HepG2 (cell line): ENCODE measurements around the gene BDKRB1. TPM values are rescaled to one million over a fixed set of nuclear protein-coding genes. Genes with fewer than 3 reads are reported as not detected.
A peak's percentile ranks its signal among the peaks of the same experiment; 100 is the strongest.

Experiments
- ATAC-seq: fragments of 200-7000 bp; cut with Tn5 transposase; 3 replicates; pipeline ENCODE4 v1.9.1; 2020; ENCODE audit warnings: mild to moderate bottlenecking, moderate library complexity
- BruUV-seq: library from RNA; stranded (reverse); fragments of 400-500 nt; replicated peaks from 2 replicates; lab custom pipeline; 2021; lab: Mats Ljungman, UMichigan
- CTCF ChIA-PET: fragments of 300-600 bp; formaldehyde crosslinking; extraction: SDS; loops from one replicate; lab custom pipeline; 2021; ENCODE audit warnings: low total read pairs, inconsistent platforms, low intra/inter-chr PET ratio; lab: Yijun Ruan, JAX
- POLR2A ChIA-PET: fragments of 350-600 bp; sonication (Branson Sonifier 250); formaldehyde crosslinking; loops from one replicate; lab custom pipeline; 2020; ENCODE audit warnings: antibody characterized with exemption, inconsistent platforms; lab: Yijun Ruan, JAX
- DNase-seq: peaks from one replicate; pipeline ENCODE4 v3.0.0-alpha.2; 2015; ENCODE audit warnings: low spot score
- FAIRE-seq: peaks from 3 replicates; lab custom pipeline; 2011; peaks lifted over from hg19 to GRCh38; lab: Jason Lieb, UNC
- H2AFZ ChIP-seq: one replicate; pipeline ENCODE4 v1.6.1; 2011; ENCODE audit warnings: low read length, inconsistent platforms
- H3K27ac ChIP-seq: fragments of 300-600 bp; 3 replicates; pipeline ENCODE4 v1.8.0; 2011; ENCODE audit warnings: mixed run types, mild to moderate bottlenecking, mixed read lengths, low read length, inconsistent platforms; ENCODE audit not compliant: insufficient read depth; ENCODE audit errors: extremely low read length
- H3K27me3 ChIP-seq, 2 experiments: fragments of 200-600 bp in 1 of 2; 2 replicates in 1 of 2; 3 replicates in 1 of 2; pipeline versions ENCODE4 v1.6.0 to v1.8.0; 2011; ENCODE audit warnings: low read length in 2 of 2, mild to moderate bottlenecking in 2 of 2, moderate library complexity in 2 of 2, inconsistent platforms in 1 of 2; ENCODE audit not compliant: insufficient read depth in 2 of 2, control insufficient read depth in 1 of 2
- H3K36me3 ChIP-seq, 2 experiments: fragments of 200-600 bp in 1 of 2; replicated peaks in 1 of 2; 2 replicates in 1 of 2; 3 replicates in 1 of 2; pipeline versions ENCODE4 v1.5.1 to v1.8.0; 2011; ENCODE audit warnings: low read length in 2 of 2, inconsistent platforms in 1 of 2; ENCODE audit not compliant: insufficient read depth in 2 of 2, control insufficient read depth in 1 of 2
- H3K4me1 ChIP-seq: 2 replicates; pipeline ENCODE4 v1.5.1; 2012; ENCODE audit warnings: low read length, inconsistent platforms; ENCODE audit not compliant: insufficient read depth
- H3K4me2 ChIP-seq: 2 replicates; pipeline ENCODE4 v1.6.0; 2011; ENCODE audit warnings: low read depth, low read length, inconsistent platforms
- H3K4me3 ChIP-seq, 3 experiments: fragments of 200-600 bp in 1 of 3; sonication (generic), shearing (Covaris generic) in 1 of 3; replicated peaks in 1 of 3; 2 replicates each; pipeline ENCODE4 v1.5.1; 2011 to 2016; ENCODE audit warnings: low read length in 3 of 3, inconsistent platforms in 2 of 3, low read depth in 2 of 3, mild to moderate bottlenecking in 2 of 3, control low read depth in 1 of 3, mixed read lengths in 1 of 3; ENCODE audit not compliant: insufficient read depth in 1 of 3
- H3K79me2 ChIP-seq: one replicate; pipeline ENCODE4 v1.6.1; 2011; ENCODE audit warnings: low read length, inconsistent platforms; ENCODE audit not compliant: insufficient read depth
- H3K9ac ChIP-seq: 2 replicates; pipeline ENCODE4 v1.6.0; 2011; ENCODE audit warnings: mild to moderate bottlenecking, low read depth, low read length, inconsistent platforms; ENCODE audit not compliant: insufficient read depth
- H3K9me3 ChIP-seq: 2 replicates; pipeline ENCODE4 v1.5.1; 2012; ENCODE audit warnings: mild to moderate bottlenecking, low read length
- H4K20me1 ChIP-seq: 2 replicates; pipeline ENCODE4 v1.6.0; 2011; ENCODE audit warnings: inconsistent platforms, mild to moderate bottlenecking, low read length, moderate library complexity; ENCODE audit not compliant: insufficient read depth
- CREB3 ChIP-seq: sonication (generic); formaldehyde crosslinking; IDR thresholded peaks from 2 replicates; pipeline ENCODE4 v1.5.0; 2020; ENCODE audit warnings: missing genetic modification reagents
- ELF3 ChIP-seq: IDR thresholded peaks from 2 replicates; pipeline ENCODE4 v1.6.1; 2016; ENCODE audit warnings: missing genetic modification reagents, missing compliant biosample characterization
- GTF2F1 ChIP-seq: fragments of 150-350 bp; IDR thresholded peaks from 2 replicates; pipeline ENCODE4 v1.6.1; 2014; ENCODE audit warnings: low read length
- KDM2A ChIP-seq: sonication (generic); formaldehyde crosslinking; IDR thresholded peaks from 2 replicates; pipeline ENCODE4 v1.4.0; 2020; ENCODE audit warnings: low read depth, missing genetic modification reagents, borderline replicate concordance
- RFX3 ChIP-seq: IDR thresholded peaks from 2 replicates; pipeline ENCODE4 v1.6.1; 2016; ENCODE audit warnings: missing biosample characterization, missing genetic modification reagents
- RFX5 ChIP-seq: IDR thresholded peaks from 2 replicates; pipeline ENCODE4 v1.6.1; 2011; ENCODE audit warnings: low read depth, low read length, improper control_type of control experiment
- RXRB ChIP-seq: IDR thresholded peaks from 2 replicates; pipeline ENCODE4 v1.6.1; 2016; ENCODE audit warnings: borderline replicate concordance, missing genetic modification reagents, missing compliant biosample characterization
- TP53 ChIP-seq: sonication (generic); formaldehyde crosslinking; conservative IDR thresholded peaks from 2 replicates; pipeline ENCODE4 v1.4.0; 2020; ENCODE audit warnings: missing genetic modification reagents
- TRAFD1 ChIP-seq: sonication (generic); formaldehyde crosslinking; IDR thresholded peaks from 2 replicates; pipeline ENCODE4 v1.5.1; 2020; ENCODE audit warnings: missing genetic modification reagents, mild to moderate bottlenecking, borderline replicate concordance
- ZBTB33 ChIP-seq: sonication (generic); formaldehyde crosslinking; IDR thresholded peaks from 2 replicates; pipeline ENCODE4 v1.4.0; 2020; ENCODE audit warnings: missing genetic modification reagents
- ZBTB38 ChIP-seq: sonication (generic); formaldehyde crosslinking; IDR thresholded peaks from 2 replicates; pipeline ENCODE4 v1.5.1; 2020; ENCODE audit warnings: mild to moderate bottlenecking, missing genetic modification reagents
- ZNF672 ChIP-seq: sonication (generic); formaldehyde crosslinking; IDR thresholded peaks from 2 replicates; pipeline ENCODE4 v1.8.1; 2022; ENCODE audit warnings: missing genetic modification reagents
- ZNF720 ChIP-seq: sonication (generic); formaldehyde crosslinking; IDR thresholded peaks from 2 replicates; pipeline ENCODE4 v1.4.0; 2020; ENCODE audit warnings: missing genetic modification reagents
- WGBS: methylation state at CpG from one replicate; pipeline ENCODE4 v1.1.6; 2017; ENCODE audit warnings: low lambda C conversion rate; 5-methylcytosine and 5-hydroxymethylcytosine counted together
- in situ Hi-C: cut with HindIII; loops from 2 replicates; pipeline ENCODE4 v1.10.0; 2017; ENCODE audit warnings: low pct_unique_long_range_greater_than_20kb; ENCODE audit not compliant: extremely low pct_ligation_motif_present
- intact Hi-C: fragments of 100-400 bp; cut with micrococcal nuclease; formaldehyde crosslinking; loops from one replicate; pipeline ENCODE4 v1.10.0; 2022; ENCODE audit not compliant: unreplicated experiment
- polyA plus RNA-seq, 8 experiments: library from polyadenylated mRNA; depleted of rRNA in 3 of 8; stranded (reverse) in 7 of 8; unstranded in 1 of 8; fragments of >200 nt; fragmentation: Illumina TruSeq in 4 of 8; extraction: Trizol in 4 of 8; gene quantifications; 2 replicates each; pipeline versions ENCODE4 v1.2.1 to v1.2.3, GENCODE V29; 2011 to 2016; ENCODE audit warnings: low read depth in 4 of 8, missing spikeins in 1 of 8, mixed read lengths in 1 of 8; ENCODE audit not compliant: insufficient read depth in 1 of 8
- total RNA-seq, 5 experiments: library from RNA; depleted of rRNA; stranded (reverse); fragments of >200 nt; fragmentation: Illumina TruSeq; extraction: Trizol; gene quantifications; 2 replicates each; pipeline ENCODE4 v1.2.3, GENCODE V29; 2016; ENCODE audit warnings: low read depth in 1 of 5

BDKRB1 gene
- total and polyA plus RNA-seq, 2 of the 13 experiments (the other 11 are each of a cell fraction or from before 2014, with no cell fraction given), result 0.05 TPM; not detected in 1

GRCh38 chr14:96297997-96298515 is 42.0 kb downstream of the BDKRB1 start:
- no peak overlapping the region for H3K27ac ChIP-seq
- no peaks in the 10 kb centered on the region for H4K20me1 ChIP-seq
- ATAC-seq, result no peak
- H3K27me3 ChIP-seq, result no peaks in the 10 kb centered on the region
- FAIRE-seq, result no peak
- intact Hi-C loops (loop anchor here (1.0 kb wide), 1 partner anchor 126 kb away; no protein-coding TSS in a partner anchor), in situ Hi-C loops (loop anchor here (5.0 kb wide), 1 partner anchor 124 kb away; no protein-coding TSS in a partner anchor)
- H3K4me2 ChIP-seq, result no peak overlapping the region
- WGBS, result 92% methylated on average over 4 of the region's 4 CpGs
- no peaks in the 10 kb centered on the region for H3K9me3 ChIP-seq
- ChIA-PET POLR2A (no interaction called here), CTCF (interaction anchor here (3.0 kb wide), 1 partner anchor 126 kb away, joined by 44 read pairs; no protein-coding TSS in a partner anchor)
- no peak for DNase-seq
- H3K4me3 ChIP-seq, result no peak overlapping the region
- H3K4me1 ChIP-seq, result no peaks in the 10 kb centered on the region
- no peak for TF ChIP-seq ZNF672 (CRISPR knock-in tag)
- TF ChIP-seq RFX5, result peak; percentile 81
- H3K36me3 ChIP-seq, result peaks cover 1 to 12% of the 10 kb centered on the region in 2 experiments; a peak in 2 of 5 replicates
- no peak overlapping the region for H3K9ac ChIP-seq
- no peaks in the 10 kb centered on the region for H3K79me2 ChIP-seq
- H2AFZ ChIP-seq, result no peak overlapping the region
- no TSS peak for BruUV-seq

- intact Hi-C loops, result no loop called here
- POLR2A ChIA-PET, result no interaction called here
- ATAC-seq (no peak), DNase-seq (no peak), FAIRE-seq (no peak)
- no peaks in the 10 kb centered on the region for H4K20me1 ChIP-seq
- H3K79me2 ChIP-seq, result no peaks in the 10 kb centered on the region
- H3K27me3 ChIP-seq, result no peaks in the 10 kb centered on the region
- WGBS, result 97% methylated on average over 3 of the region's 3 CpGs
- in situ Hi-C loops, result loop anchor here (5.0 kb wide), 1 partner anchor 123 kb away; no protein-coding TSS in a partner anchor
- H3K27ac ChIP-seq, result no peak overlapping the region
- H2AFZ ChIP-seq, result no peak overlapping the region
- H3K36me3 ChIP-seq, result peaks cover 3 to 12% of the 10 kb centered on the region in 2 experiments; a peak in 3 of 5 replicates
- H3K4me3 ChIP-seq, result no peak overlapping the region
- no peaks in the 10 kb centered on the region for H3K4me1 ChIP-seq
- TF ChIP-seq ELF3 (CRISPR knock-in tag) (no peak), TP53 (CRISPR knock-in tag) (no peak), GTF2F1 (no peak), CREB3 (CRISPR knock-in tag) (no peak), ZBTB38 (CRISPR knock-in tag) (no peak), RXRB (CRISPR knock-in tag) (no peak), ZNF720 (CRISPR knock-in tag) (no peak), ZBTB33 (no peak), RFX3 (CRISPR knock-in tag) (no peak), KDM2A (CRISPR knock-in tag) (no peak), TRAFD1 (CRISPR knock-in tag) (no peak)
- CTCF ChIA-PET, result interaction anchor here (1.0 kb wide), 1 partner anchor 125 kb away, joined by 4 read pairs; no protein-coding TSS in a partner anchor
- H3K9ac ChIP-seq, result no peak overlapping the region
- no TSS peak for BruUV-seq
- H3K9me3 ChIP-seq, result no peaks in the 10 kb centered on the region
- no peak overlapping the region for H3K4me2 ChIP-seq
These were observed 43.4 kb downstream of the BDKRB1 start for GRCh38 chr14:96299441-96299840.
